HG02610 (cell line): ENCODE results near the gene NINL.

Source experiments
- ATAC-seq: cut with Tn5 transposase; IDR thresholded peaks from one replicate; pipeline ENCODE4 v1.9.1; 2021; ENCODE audit warnings: mild to moderate bottlenecking, moderate library complexity; ENCODE audit not compliant: unreplicated experiment

NINL gene

DNA sequence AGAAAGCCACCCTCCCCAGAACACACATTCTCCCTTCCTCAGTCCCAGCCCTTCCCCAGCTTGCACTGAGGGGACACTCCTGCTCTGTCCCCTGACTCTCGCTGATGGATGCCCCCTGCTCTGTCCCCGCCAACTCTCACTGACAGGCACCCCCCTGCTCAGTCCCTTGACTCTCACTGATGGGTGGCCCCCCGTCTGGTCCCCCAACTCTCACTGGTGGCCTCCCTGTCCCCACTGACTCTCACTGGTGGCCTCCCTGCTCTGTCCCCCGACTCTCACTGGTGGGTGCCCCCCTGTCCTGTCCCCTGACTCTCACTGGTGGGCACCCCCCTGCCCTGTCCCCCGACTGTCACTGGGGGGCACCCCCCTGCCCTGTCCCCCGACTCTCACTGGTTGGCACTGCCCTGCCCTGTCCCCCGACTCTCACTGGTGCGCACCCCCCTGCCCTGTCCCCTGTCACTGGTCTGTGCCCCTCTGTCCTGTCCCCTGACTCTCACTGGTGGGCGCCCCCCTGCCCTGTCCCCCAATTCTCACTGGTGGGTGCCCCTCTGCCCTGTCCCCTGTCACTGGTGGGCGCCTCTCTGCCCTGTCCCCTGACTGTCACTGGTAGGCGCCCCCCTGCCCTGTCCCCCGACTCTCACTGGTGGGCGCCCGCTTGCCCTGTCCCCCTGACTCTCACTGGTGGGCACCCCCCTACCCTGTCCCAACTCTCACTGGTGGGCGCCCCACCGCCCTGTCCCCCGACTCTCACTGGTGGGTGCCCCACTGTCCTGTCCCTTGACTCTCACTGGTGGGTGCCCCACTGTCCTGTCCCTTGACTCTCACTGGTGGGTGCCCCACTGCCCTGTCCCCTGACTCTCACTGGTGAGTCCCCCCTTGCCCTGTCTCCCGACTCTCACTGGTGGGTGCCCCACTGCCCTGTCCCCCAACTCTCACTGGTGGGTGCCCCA, 116.9 kb downstream of the NINL start:
- no peak for ATAC-seq

DNA sequence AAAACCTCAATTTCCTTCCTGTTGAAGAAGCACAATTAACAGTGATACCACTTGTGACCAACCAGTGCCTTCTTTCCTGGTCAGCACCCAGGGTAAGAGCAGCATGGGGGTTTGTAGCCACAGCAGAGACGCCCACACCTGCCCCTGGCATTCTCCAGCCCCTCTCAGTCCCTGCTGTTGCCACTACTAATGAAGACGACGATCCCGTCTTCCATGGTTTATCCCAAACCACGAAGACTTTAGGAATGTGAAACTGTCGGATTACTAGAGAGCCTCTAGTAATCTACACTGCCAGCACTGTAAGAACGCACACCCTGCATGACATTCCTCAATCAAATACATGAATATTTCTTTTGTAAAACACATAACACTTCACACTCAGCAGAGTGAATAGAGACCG, 117.9 kb downstream of the NINL start:
- no peak for ATAC-seq

DNA sequence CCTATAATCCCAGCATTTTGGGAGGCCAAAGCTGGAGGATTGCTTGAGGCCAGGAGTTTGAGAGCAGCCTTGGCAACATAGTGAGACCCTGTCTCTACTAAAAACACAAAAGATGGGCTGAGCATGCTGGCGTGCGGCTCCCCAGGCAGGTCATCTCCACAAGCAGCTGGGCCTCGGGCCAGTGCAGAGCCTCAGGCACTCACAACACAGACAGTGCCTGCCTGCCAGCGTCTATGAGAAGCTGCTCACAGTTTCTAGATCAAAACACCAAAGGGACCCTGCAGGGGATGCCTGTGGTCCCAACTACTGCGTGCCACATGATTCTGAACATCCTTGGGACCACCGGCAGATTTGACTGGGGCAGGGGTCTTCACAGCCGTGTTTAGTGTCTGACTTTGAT, 118.5 kb downstream of the NINL start:
- ATAC-seq, result no peak

DNA sequence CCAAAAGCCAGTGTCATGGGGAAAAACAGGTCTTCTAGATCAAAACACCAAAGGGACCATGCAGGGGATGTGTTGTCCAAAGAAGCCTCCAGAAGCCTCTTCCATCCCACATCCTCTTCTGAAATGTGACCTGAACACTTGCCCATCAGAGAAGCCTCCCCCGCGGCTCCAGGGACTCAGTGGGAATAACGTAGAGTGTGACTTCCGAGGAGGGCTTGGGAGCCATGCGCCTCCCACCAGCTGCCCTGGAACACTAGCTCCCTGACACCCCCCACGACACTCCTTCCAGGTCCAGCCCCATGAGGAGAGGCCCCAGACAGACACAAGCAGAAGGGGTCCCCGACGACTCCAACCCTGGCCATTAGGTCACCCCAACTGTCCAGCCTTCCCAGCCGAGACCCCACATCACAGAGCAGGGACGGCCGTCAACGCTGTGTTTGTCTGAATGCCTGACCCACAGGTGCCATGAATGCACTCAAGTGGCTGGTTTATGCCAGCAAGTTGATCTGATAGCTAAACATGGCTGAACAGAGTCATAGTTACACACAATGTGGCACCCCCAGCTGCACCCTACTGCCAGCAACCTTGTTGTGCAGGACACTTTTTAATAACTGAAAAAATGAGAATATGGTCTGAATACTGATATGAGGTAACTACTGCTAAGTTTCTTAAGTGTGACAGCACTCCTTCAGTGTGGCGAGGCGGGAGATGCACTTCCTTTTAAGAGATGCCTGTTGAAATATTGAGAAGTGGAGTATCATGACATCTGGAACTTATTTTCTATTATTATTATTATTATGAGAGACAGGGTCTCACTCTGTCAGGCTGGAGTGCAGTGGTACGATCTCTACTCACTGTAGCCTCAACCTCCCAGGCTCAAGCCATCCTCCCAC, 119.8 kb downstream of the NINL start:
- ATAC-seq, result no peak

DNA sequence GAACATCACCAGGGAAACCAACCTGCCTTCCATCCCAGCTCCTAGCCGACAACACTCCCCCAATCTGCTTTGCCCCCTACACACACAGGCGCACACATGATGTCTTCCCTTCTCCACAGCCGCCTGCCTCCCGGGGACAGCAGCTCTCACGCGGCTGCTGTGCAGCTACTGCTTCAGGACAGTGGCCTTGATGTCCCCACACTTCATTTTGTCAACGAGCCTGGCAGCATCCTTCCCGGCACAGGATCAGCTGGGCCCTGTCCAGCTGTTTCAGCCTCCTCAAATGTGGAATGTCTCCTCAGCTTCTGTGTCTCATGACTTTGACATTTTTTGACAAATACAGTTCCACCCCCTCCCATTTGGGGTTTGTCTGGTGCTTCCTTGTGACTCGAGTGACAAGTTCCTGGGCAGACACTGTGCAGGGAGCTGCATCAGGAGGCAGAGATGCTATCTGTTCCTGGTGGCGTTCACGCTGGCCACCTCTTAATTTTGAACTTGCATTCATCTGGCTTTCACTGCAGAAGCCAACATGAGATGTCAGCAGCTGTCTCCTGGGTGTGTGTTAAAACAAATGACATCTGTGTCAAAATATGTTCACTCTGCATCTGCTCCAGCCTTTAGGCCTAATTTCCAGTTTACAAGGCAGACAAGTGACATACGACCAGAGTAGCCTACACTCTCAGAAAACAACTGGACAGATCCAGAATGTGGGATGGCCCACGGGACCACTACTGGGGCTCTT, 120.7 kb downstream of the NINL start:
- ATAC-seq, result no peak

DNA sequence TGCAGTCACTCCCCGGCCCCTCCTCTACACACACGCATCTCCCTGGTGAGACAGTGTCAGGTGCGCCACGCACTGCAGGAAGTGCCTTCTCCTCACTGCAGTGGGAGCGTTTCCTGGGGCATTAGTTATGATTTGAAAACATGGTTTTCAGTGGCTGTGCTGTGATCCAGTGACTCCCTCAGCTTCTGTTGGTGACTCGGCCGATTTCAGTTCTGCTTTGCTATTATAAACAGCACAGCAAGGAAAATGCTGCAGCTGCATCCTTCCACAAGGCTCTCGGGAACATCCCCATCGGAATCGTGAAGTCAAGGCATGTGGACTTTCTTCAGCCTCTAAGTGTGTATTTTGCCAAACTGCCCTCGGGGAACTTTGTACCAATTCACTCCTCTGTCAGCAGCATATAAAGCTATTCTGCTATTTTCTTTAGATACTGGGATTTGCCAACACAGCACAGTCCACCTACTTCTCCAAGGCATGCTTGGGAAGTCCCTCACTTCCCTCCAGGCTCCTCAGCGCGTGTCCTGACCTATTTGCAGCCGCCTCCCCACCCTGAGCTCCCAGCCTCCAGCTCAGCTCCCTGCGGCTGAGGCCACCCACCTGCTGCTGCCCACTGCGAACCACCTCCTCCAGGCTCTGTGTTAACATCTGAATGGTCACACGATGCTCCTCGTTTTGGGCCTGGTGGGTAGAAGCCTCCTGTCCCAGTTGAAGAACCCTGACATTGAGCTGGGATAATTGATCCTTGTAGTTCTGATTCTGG, 123.4 kb downstream of the NINL start:
- peak; percentile 41 for ATAC-seq

DNA sequence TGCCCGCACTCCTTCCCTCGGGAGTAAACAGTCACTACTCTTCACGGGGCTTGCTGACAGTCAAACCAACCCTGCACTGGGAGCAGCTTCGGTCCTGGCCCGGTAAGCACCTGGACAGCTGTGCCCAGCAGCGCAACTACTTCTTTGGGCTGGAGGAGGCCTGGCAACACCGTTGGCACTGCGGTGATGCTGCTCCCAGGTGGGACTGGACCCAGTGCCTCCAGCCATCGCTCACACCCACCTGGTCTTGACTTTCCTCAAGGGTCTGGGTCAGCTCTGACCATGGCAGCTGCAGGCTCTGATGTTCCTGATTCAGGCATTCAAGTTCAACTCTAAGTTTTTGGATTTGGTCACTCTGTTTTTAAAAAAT, 124.1 kb downstream of the NINL start:
- no peak for ATAC-seq

DNA sequence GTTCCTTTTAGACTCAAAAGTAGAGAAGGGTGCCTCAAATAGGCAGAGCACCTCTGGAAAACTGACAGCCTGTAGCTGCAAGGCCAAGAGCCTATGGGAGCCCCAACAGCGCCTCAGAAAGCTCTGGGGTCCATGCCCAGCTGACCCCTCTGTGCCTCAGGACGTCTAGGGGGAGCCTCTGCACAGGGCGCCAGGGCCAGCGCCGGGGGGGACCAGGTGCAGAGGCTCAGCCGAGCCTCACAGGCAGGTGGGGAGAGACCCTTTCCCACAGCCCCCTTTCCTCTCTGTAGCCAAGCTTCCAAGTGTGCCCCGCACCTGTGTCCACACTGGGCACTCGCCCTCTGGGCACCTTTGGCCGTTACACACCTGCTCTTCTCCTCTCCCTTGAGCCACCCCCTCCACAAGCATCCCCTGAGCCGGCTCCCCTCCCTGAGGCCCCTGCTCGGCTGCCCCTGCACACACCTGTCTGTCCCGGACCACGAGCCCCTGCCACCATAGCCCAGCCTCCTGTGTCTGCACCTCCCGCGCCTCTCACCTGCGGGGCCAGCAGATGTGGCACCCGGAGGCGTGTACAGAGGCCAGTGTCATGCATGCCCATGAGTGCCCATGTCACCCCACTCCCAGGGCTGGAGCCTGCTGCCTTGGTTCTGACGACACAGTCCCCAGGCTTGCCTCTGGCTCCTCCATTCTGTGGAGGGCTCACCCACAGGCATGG, 124.6 kb downstream of the NINL start:
- ATAC-seq, result no peak

DNA sequence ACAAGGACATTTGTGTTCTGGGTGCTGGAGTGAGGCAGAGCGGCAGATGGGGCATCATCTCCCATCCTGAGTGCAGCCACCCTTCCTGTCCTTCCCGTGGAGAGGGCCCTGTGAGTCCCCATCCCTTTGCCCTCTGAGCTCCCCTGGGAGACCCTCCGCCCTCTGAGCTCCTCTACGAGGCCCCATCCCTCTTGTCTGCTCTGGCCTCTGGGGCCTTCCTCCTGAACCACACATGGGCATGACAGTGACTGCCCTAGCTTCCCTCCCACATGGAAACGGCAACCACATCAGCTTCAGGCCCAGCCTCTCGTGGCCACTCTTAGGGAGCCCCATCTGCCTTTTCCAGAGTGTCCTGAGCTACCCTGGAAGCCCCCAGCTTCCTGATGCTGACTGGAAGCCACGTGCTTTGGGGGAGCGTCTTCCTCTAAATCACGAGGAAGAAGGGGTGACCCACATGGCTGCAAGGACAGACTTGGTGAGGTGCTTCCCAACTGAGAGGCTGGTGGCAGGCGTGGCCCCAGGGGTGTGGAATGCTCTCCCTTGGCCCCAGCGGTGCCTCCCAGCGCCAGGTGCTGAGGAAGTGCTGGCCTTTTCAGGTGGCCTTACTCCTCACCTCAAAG, 125.3 kb downstream of the NINL start:
- no peak for ATAC-seq

DNA sequence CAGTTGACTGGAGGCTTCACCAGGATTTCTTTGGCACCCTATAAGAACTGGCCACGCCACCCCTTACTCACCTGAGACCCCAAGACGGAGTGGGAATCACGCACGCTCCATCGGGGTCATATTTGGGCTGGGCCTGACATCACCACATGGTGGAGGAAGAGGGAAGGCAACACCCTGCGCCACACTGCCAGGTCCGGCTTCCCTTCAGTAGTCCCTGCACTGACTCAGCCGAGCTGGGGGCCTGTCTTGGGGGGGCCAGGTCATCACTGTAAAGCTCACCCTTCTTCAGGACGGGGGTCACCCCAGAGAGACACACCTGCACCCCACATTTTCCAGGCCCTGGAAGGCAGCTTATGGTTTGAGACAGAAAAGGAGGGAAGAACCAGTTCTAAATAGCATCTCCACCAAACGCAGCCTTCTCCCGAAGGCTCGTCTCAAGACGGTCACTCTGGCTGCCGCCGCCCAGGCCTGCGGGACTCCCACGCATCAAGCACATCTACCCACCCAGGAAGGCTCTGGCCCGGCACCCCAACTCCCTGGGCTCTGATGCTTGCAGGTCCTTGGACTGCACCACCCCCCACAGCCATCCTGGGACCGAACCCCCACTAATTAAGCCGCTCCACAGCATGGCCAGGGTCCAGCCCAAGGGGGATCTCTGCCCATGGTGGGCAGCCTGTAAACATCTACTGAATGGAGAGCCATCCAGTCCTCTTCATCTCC, 126.1 kb downstream of the NINL start:
- no peak for ATAC-seq

DNA sequence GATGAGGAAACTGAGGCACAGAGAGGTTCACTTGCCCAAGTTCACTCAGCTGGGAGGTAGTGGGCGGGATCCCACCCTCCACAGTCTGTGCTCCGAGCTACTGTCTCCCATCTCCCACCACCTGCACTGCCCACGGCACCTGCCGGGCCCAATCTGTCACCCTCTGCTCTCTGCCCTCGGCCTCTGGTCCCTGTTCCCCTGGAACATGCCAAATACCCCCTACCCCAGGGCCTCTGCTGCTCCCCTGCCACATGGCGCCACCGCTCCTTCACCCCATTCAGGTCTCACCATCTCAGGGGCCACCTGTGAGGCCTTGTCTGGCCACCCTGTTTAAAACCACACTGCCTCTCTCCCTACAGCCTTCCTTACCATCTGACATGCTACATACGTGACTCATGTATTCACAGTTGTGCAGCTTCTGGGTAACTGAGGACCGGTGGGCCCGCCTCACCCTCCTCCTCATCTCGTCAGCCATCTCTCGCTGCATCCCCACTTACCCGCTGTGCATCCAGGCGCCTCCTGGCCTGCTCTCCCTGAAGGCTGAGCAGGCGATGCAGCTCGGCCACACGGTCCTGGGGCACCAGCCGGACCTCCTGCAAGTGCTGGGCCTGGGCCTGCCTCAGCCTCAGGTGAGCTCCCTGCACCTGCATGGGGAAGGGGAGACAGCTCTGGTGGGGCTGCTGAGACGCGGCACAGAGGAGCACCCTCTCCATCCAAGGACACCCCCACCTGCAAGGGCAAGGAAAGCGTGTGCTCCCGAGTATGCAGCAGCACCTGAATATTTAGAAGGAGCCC, 127.2 kb downstream of the NINL start:
- ATAC-seq, result no peak

DNA sequence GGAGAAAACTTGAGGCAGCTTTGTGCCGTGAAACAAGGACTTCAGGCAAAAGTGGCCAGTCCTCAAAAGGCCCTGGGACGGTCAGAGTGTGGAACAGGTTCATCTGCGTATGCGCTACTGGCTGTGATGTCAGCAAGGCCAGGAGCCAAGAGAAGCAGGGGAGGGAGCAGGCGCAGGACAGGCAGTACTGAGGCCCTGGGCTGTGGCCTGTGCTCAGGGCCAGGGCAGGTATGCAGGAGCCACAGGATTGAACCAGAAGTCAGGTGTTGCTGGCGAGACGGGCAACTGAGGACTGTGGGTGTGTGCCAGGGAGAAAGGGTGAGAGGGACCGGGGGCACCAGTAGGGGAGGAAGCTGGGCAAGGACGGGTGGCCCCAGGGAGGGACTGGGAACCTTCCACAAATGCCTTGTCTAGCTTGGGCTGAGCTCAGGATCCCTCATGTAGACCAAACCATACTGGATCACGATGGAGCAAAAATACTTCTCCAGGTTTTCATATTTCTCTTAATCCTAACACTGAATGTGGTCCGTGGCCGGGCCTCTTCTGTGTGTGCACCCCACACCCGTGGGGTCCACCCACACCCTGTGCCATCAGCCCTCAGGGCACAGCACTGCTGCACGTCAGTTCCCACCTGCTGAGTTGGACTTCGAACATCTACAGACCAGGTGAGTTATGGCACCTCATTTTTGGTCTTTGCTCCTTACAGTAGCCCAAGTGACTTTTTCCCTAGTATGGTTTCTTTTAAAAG, 131.0 kb downstream of the NINL start:
- no peak for ATAC-seq

DNA sequence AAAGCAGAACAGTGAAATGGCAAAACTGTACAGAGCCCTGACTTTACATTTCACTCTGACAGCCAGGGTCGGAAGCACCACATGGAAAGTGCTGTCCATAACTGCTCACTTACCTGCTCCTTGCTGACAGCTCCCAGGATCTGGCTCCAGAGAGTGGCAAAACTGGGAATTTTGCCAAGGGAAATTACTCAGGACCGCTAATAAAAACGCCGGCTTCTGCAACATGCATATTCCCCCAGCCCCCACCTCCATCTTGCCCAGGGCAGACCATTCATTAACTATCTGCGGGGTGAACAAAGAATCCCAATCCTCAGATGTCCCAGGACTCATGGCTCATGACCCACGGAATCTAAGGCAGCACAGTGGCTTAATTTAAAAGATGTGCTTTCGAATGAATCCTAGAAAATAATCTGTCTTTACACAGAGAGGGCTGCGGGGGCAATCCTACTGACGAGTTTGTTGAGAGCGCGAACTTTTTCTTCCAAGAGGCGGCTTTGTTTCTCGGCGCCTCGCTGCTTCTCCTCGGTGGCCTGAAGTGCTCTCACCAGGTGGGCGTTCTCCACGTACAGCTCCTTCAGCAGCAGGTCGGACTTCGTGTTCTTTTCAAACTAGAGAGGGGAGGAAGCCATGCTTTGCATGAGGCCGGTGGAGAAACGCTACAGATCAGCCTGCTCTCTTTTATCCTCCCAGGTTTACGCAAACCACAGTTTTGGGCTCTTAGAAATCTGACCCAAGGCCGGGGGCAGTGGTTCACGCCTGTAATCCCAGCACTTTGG, 132.1 kb downstream of the NINL start:
- ATAC-seq, result no peak

DNA sequence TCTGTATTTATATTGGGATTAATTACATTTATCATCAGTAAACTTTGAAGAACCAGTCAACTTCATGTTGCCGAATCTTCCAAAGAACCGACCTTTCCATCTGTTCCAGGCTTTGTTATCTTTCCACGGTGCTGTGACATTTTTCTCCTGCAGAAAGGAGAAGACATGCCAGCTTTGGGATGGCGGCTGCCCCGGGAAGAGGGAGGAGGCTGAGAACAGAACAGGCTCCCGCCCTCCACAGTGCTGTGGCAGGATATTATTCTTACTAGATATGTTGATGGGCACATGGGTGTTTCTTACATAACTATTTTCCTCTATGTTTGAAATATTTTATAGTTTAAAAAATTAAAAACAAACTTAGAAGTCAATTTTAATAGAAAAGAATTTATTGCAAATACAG, 133.0 kb downstream of the NINL start:
- ATAC-seq, result no peak

DNA sequence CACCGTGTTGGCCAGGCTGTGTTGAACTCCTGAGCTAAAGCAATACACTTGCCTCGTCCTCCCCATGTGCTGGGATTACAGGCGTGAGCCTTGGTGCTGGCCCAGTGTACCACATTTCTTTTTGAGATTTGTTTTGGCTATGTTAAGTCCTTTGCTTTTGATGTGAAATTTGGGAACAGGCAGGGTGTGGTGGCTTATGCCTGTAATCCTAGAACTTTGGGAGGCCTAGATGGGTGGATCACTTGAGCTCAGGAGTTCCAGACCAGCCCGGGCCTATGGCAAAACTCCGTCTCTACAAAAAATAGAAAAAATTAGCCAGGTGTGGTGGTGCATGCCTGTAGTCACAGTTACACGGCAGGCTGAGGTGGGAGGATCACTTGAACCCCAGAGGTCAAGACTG, 137.7 kb downstream of the NINL start:
- ATAC-seq, result no peak

DNA sequence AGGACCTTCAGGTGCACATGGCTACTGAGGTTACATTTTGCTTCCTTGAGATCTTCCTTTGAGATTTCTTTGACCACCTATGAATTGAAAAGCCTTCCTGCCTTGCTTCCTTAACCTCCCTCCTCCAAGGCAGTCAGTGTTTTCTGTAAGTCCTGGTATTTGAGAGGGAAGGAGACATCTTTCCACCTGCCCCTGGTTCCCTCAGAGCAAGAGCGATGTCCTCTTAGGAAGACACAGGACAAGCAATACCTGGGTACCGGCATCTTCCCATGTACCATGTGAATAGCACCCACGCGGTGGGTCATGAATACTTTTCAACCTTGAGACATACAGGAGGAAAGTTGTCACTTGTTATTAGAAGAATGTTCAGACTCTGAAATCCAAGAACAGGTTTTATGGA, 140.8 kb downstream of the NINL start:
- no peak for ATAC-seq

DNA sequence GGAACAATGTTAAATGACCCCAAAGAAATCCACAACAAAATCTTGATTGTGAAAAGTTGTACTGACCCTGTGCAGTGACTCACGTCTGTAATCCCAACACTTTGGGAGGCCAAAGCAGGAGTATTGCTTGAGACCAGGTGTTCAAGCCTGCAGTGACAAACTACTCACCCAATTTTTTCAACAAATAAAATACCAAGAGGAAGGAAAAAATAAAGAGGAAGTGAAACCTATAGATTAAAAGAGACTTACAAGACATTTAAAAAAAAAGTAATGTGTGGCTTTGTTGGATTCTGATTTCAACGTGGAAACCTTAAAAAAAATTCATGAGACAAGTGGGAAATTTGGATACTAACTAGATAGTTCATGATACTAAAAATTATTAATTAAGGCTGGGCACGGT, 146.0 kb downstream of the NINL start:
- no peak for ATAC-seq
